Measurements from ENCODE around the gene MOSPD2. TPM values are rescaled to one million over a fixed set of nuclear protein-coding genes. Genes with fewer than 3 reads are reported as not detected.

Gene MOSPD2
- polyA plus RNA-seq, 1 donor (not counting 4 experiments of a cell fraction or from before 2014, with no cell fraction given) = 20.4 TPM

DNA sequence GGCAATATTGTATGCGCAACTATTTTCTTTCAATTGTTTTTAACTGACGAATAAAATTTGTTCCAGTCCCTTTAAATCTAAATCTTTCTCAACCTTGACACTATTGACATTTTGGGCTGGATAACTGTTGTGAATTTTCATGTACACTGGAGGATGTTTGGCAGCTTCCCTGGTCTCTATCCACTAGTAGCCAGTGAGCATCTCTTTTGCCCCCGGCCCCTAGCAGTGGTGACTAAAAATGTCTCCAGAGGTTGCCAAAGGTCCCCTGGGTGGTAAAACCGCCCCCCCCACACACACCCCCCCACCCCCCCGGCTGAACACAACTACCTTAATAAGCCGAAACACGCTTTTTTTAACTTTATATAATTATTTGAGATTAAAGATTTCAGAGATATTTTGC lies 866 bp upstream of the MOSPD2 start:
- peak overlapping the region; percentile 71 for H3K27ac ChIP-seq (ENCODE audit: control insufficient read depth, insufficient read depth, low read length)
- no peaks in the 10 kb centered on the region for H3K36me3 ChIP-seq (ENCODE audit: control insufficient read depth in 2 of 2, extremely low read depth in 1 of 2, insufficient read depth in 2 of 2, low read length in 2 of 2)
- dilution Hi-C loops (cut with MboI; ENCODE audit: extremely low pct_ligation_motif_present, low sequenced_read_pairs) = no loop called here
- H3K4me2 ChIP-seq (ENCODE audit: control insufficient read depth, extremely low read depth, insufficient read depth, low read depth, low read length) = peak overlapping the region; percentile 70
- peak overlapping the region; percentile 75 for H3K9ac ChIP-seq (ENCODE audit: control insufficient read depth, extremely low read depth, insufficient read depth, low read length)
- no peaks in the 10 kb centered on the region for H3K9me3 ChIP-seq (ENCODE audit: control insufficient read depth, low read depth, low read length)
- DNase-seq (ENCODE audit: low read depth, low spot score) = no peak
- H3K27me3 ChIP-seq (ENCODE audit: control insufficient read depth, extremely low read depth, insufficient read depth, low read length) = no peaks in the 10 kb centered on the region
- no peak for FAIRE-seq
- no peak overlapping the region for H2AFZ ChIP-seq (ENCODE audit: control insufficient read depth, low read length)
- TF ChIP-seq, protein P1, sequence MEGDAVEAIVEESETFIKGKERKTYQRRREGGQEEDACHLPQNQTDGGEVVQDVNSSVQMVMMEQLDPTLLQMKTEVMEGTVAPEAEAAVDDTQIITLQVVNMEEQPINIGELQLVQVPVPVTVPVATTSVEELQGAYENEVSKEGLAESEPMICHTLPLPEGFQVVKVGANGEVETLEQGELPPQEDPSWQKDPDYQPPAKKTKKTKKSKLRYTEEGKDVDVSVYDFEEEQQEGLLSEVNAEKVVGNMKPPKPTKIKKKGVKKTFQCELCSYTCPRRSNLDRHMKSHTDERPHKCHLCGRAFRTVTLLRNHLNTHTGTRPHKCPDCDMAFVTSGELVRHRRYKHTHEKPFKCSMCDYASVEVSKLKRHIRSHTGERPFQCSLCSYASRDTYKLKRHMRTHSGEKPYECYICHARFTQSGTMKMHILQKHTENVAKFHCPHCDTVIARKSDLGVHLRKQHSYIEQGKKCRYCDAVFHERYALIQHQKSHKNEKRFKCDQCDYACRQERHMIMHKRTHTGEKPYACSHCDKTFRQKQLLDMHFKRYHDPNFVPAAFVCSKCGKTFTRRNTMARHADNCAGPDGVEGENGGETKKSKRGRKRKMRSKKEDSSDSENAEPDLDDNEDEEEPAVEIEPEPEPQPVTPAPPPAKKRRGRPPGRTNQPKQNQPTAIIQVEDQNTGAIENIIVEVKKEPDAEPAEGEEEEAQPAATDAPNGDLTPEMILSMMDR (optimal IDR thresholded peaks at IDR 0.05 in 1 of 3, IDR thresholded peaks at IDR 0.05 in 1 of 3, conservative IDR thresholded peaks at IDR 0.05 in 1 of 3; ENCODE audit: extremely low read depth in 1 of 3, insufficient read depth in 2 of 3, low read length in 3 of 3) = no peak
- TF ChIP-seq EZH2 (IDR thresholded peaks at IDR 0.05; ENCODE audit: low read length) = no peak
- no peaks in the 10 kb centered on the region for H3K9me1 ChIP-seq (ENCODE audit: control insufficient read depth, extremely low read depth, insufficient read depth, low read length)
- peaks cover 5% of the 10 kb centered on the region for H3K4me1 ChIP-seq (ENCODE audit: control insufficient read depth, extremely low read depth, insufficient read depth, low read length)
- peak overlapping the region; percentile 57 to 80 (median 71) for H3K4me3 ChIP-seq (ENCODE audit: control insufficient read depth in 2 of 3, extremely low read depth in 1 of 3, insufficient read depth in 2 of 3, low read depth in 1 of 3, low read length in 3 of 3)
- no peaks in the 10 kb centered on the region for H4K20me1 ChIP-seq (ENCODE audit: control insufficient read depth, extremely low read depth, insufficient read depth, low read length)
- H3K79me2 ChIP-seq (ENCODE audit: control insufficient read depth, insufficient read depth, low read length) = peaks cover 30% of the 10 kb centered on the region

DNA sequence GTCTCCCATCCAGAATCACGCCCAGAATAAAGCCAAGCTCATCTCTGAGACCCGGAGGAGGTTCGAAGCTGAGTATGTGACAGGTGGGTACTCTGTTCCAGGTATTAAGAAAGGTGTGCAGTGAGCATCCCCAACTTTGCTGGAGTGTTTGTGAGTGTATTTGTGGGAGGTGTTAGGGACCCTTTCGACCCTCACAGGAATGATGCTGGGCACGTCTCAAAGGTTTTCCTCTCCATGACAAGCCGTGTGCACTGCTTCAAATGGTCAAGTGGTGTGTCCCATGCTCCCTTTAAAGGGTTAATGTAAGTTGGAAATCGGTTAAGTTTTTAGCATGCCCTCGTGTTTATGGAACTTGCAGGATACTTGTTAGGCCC lies 442 bp downstream of the MOSPD2 start:
- H3K4me1 ChIP-seq (ENCODE audit: control insufficient read depth, extremely low read depth, insufficient read depth, low read length) = peaks cover 5% of the 10 kb centered on the region
- no peaks in the 10 kb centered on the region for H3K9me3 ChIP-seq (ENCODE audit: control insufficient read depth, low read depth, low read length)
- FAIRE-seq (no peak), DNase-seq (ENCODE audit: low read depth, low spot score) (no peak)
- H3K9me1 ChIP-seq (ENCODE audit: control insufficient read depth, extremely low read depth, insufficient read depth, low read length) = no peaks in the 10 kb centered on the region
- H4K20me1 ChIP-seq (ENCODE audit: control insufficient read depth, extremely low read depth, insufficient read depth, low read length) = no peaks in the 10 kb centered on the region
- H3K4me3 ChIP-seq (ENCODE audit: control insufficient read depth in 2 of 3, extremely low read depth in 1 of 3, insufficient read depth in 2 of 3, low read depth in 1 of 3, low read length in 3 of 3) = peak overlapping the region; percentile 63 to 83 (median 74)
- H3K27me3 ChIP-seq (ENCODE audit: control insufficient read depth, extremely low read depth, insufficient read depth, low read length) = no peaks in the 10 kb centered on the region
- TF ChIP-seq, protein P1 (optimal IDR thresholded peaks at IDR 0.05 in 1 of 3, IDR thresholded peaks at IDR 0.05 in 1 of 3, conservative IDR thresholded peaks at IDR 0.05 in 1 of 3; ENCODE audit: extremely low read depth in 1 of 3, insufficient read depth in 2 of 3, low read length in 3 of 3) = no peak
- no peak for TF ChIP-seq EZH2 (IDR thresholded peaks at IDR 0.05; ENCODE audit: low read length)
- H3K79me2 ChIP-seq (ENCODE audit: control insufficient read depth, insufficient read depth, low read length) = peaks cover 21% of the 10 kb centered on the region
- peak overlapping the region; percentile 79 for H3K4me2 ChIP-seq (ENCODE audit: control insufficient read depth, extremely low read depth, insufficient read depth, low read depth, low read length)
- dilution Hi-C loops (cut with MboI; ENCODE audit: extremely low pct_ligation_motif_present, low sequenced_read_pairs) = no loop called here
- H3K9ac ChIP-seq (ENCODE audit: control insufficient read depth, extremely low read depth, insufficient read depth, low read length) = peak overlapping the region; percentile 73
- H3K27ac ChIP-seq (ENCODE audit: control insufficient read depth, insufficient read depth, low read length) = peak overlapping the region; percentile 68
- no peaks in the 10 kb centered on the region for H3K36me3 ChIP-seq (ENCODE audit: control insufficient read depth in 2 of 2, extremely low read depth in 1 of 2, insufficient read depth in 2 of 2, low read length in 2 of 2)
- peak overlapping the region; percentile 71 for H2AFZ ChIP-seq (ENCODE audit: control insufficient read depth, low read length)
